Fibroblast of lung (primary cell): ENCODE measurements around the gene MAP9.

ENCODE experiments used
- CTCF ChIP-seq, 2 donors: IDR thresholded peaks in 1 of 2; conservative IDR thresholded peaks in 1 of 2; 1 replicate in 1 of 2; 2 replicates in 1 of 2; pipeline ENCODE4 v1.5.1; 2011 to 2012; ENCODE audit warnings: low read length in 2 of 2, control low read depth in 1 of 2, inconsistent platforms in 1 of 2, low read depth in 1 of 2, mild to moderate bottlenecking in 1 of 2
- EZH2 ChIP-seq: IDR thresholded peaks from 2 replicates; pipeline ENCODE4 v1.5.1; 2012; ENCODE audit warnings: low read length, control low read depth, mild to moderate bottlenecking; ENCODE audit errors: missing control alignments

DNA sequence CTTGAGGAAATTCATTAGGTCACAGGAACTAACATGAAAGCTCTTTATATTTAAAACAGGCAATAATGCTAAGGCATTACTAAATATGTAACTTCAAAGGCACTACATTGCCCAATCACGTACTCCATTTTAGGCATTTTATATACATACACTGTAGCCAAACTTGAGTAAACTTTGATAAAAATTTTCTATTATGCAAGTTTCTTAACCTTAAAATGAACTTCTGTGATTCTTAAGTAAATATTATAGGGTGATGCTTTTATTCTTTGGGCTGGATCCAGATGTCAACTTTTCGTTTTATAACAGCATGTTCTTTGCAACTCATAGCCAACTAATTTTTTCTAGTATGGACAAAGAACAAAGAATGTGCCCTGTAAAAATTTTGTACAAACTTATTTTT, 28.3 kb upstream of the MAP9 start:
- TF ChIP-seq CTCF (conservative IDR thresholded peaks at IDR 0.05 in 1 of 2, IDR thresholded peaks at IDR 0.05 in 1 of 2; ENCODE audit: low read depth in 1 of 2, low read length in 2 of 2): no peak
- no peak for TF ChIP-seq EZH2
